ENCODE measurements around the gene SLIT1.

SLIT1 gene

DNA sequence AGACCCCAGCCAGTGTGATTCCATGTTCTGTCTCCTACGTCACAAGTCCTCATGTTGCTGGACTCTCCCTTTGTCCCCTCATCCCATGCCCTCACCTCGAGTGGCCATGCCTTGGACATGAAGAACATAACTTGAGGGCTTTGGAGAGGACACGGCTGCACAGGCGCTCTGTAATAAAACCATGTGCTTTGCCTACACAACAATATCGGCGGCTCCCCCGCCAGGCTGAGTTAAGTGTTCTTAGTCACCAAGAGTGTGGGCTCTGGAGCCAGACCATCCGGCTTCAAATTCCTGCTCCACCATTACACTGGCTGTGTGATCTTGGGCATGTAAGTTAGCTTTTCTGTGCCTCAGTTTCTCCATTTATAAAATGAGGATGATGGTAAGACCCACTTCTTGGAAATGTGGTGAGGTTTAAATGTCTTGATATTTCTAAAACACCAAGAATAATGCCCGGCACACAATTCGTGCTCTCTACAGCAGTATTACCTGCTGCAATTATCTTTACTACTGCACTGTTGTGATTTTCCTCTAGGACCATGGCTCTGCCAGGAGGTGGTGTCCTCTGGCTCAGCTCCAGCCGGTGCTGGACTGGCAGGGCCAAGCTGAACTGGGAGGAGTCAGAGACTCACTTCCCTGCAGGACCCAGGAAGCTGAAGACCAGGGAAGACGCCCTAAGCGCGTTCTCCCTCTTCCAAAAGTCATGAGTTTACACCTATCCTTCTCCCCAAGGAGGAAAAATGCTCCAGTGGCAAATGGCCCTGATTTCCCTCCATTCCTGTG is 15.7 kb downstream of the SLIT1 start:
- H3K9ac ChIP-seq (ENCODE audit: low read length) = no peak overlapping the region
- H3K4me3 ChIP-seq (ENCODE audit: low read depth in 1 of 2, low read length in 2 of 2) = no peak overlapping the region
- no peak overlapping the region for H3K27ac ChIP-seq (ENCODE audit: low read depth, low read length)
- H3K36me3 ChIP-seq (ENCODE audit: insufficient read depth, low read length) = no peaks in the 10 kb centered on the region
- H3K4me1 ChIP-seq (ENCODE audit: insufficient read depth, low read length) = no peaks in the 10 kb centered on the region
- H3K27me3 ChIP-seq (ENCODE audit: control insufficient read depth in 1 of 2, insufficient read depth in 2 of 2, low read length in 2 of 2) = no peaks in the 10 kb centered on the region
- H3K9me3 ChIP-seq (ENCODE audit: low read length) = no peaks in the 10 kb centered on the region

DNA sequence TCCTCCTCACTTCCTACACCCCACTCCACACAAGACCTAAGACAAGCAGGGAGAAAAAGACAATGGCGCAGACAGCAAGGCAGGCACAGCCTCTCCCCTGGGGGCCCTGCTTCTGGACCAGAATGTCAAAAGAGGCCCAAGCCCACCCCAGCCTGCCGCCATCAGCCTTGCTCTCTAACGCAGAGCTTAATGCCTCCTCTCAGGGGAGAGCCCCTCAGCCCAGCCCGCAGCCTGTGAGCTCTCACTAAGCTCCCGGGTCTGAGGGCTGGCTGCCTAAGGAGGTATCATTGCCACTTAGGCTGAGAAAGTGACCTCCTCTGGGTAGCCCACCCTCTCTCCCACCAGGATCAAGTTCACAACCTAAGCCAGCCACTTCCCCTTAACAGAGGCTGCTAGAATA is 16.7 kb downstream of the SLIT1 start:
- no peaks in the 10 kb centered on the region for H3K9me3 ChIP-seq (ENCODE audit: low read length)
- H3K36me3 ChIP-seq (ENCODE audit: insufficient read depth, low read length) = no peaks in the 10 kb centered on the region
- H3K27me3 ChIP-seq (ENCODE audit: control insufficient read depth in 1 of 2, insufficient read depth in 2 of 2, low read length in 2 of 2) = no peaks in the 10 kb centered on the region
- H3K27ac ChIP-seq (ENCODE audit: low read depth, low read length) = no peak overlapping the region
- H3K4me3 ChIP-seq (ENCODE audit: low read depth in 1 of 2, low read length in 2 of 2) = no peak overlapping the region
- no peaks in the 10 kb centered on the region for H3K4me1 ChIP-seq (ENCODE audit: insufficient read depth, low read length)
- H3K9ac ChIP-seq (ENCODE audit: low read length) = no peak overlapping the region

DNA sequence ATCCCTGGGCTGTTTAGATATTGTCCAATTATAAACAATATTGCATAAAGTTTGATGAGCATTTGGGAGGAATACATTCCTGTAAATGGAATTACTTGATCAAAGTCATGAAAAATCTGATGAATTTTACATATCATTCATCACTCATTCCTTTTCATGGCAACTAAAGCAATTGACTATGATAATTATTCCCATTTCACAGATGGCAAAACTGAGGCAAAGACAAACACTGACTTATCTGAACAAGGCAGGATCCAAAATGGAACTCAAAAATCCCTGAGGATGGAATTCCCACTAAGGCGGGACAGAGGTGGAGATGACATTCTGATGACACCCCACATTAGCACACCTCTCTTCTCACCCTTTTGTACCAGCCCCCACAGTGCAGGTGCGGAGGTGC is 17.1 kb downstream of the SLIT1 start:
- Histone ChIP-seq H3K9me3 (ENCODE audit: low read length) (no peaks in the 10 kb centered on the region), H3K27ac (ENCODE audit: low read depth, low read length) (no peak overlapping the region), H3K4me1 (ENCODE audit: insufficient read depth, low read length) (no peaks in the 10 kb centered on the region), H3K36me3 (ENCODE audit: insufficient read depth, low read length) (no peaks in the 10 kb centered on the region), H3K9ac (ENCODE audit: low read length) (no peak overlapping the region), H3K27me3 (ENCODE audit: control insufficient read depth in 1 of 2, insufficient read depth in 2 of 2, low read length in 2 of 2) (no peaks in the 10 kb centered on the region), H3K4me3 (ENCODE audit: low read depth in 1 of 2, low read length in 2 of 2) (no peak overlapping the region)

DNA sequence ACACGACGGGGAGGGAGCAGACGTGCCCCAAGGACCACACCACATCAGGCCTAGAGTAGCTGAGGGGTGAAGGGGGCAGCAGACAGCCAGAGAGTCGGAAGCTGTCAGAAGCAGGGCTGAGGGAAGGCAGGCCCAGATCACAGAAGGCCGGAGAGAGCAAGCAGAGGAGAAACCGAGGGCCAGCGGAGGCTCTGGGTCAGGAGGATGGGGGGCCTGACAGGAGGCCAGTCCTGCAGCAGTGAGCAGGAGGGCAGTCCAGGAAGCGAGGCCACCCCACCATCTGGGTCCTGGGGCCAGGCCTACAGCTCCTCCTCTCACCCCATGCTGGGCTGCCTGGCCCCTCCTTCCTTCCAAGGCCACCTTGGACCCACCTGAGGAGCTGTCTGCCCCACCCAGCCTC is 20.3 kb downstream of the SLIT1 start:
- no peak overlapping the region for H3K9ac ChIP-seq (ENCODE audit: low read length)
- H3K4me1 ChIP-seq (ENCODE audit: insufficient read depth, low read length) = no peaks in the 10 kb centered on the region
- H3K27me3 ChIP-seq (ENCODE audit: control insufficient read depth in 1 of 2, insufficient read depth in 2 of 2, low read length in 2 of 2) = no peaks in the 10 kb centered on the region
- H3K4me3 ChIP-seq (ENCODE audit: low read depth in 1 of 2, low read length in 2 of 2) = no peak overlapping the region
- no peaks in the 10 kb centered on the region for H3K9me3 ChIP-seq (ENCODE audit: low read length)
- H3K27ac ChIP-seq (ENCODE audit: low read depth, low read length) = no peak overlapping the region
- H3K36me3 ChIP-seq (ENCODE audit: insufficient read depth, low read length) = no peaks in the 10 kb centered on the region

DNA sequence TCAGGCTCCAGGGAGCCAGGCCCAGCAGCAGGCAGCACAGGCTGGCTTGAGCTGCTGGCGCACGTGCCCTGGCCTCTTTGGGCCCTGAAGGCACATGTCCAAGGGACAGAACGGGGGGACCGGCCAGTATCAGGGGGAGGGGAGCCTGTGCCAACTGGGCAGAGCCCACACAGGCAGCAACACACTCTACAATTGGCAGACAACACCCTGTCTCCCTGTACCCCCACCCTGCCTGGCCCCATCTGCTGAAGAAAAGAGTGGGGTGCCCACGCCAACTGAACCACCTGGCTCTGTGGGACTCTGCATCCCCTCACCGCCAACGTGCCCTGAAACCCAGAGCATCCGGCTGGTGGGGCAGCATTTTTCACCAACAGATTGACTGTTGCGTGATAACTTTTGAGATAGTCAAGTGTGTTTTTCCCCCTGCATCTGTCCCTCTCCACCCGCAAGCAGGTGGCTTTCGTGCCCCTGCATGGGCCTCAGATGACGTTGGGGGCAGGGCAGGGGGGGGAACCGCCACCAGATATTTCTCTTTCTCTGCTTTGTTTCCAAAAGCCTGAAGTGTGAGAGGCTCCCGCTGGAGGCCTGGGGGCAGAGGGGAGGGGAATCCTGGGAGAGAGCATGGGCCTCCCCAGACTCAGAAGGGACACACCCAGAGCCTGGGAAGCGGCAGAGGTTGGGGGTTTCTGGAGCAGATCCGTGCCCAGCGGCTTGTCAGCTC is 21.8 kb downstream of the SLIT1 start:
- Histone ChIP-seq H3K4me1 (ENCODE audit: insufficient read depth, low read length) (no peaks in the 10 kb centered on the region), H3K9ac (ENCODE audit: low read length) (no peak overlapping the region), H3K27ac (ENCODE audit: low read depth, low read length) (no peak overlapping the region)

DNA sequence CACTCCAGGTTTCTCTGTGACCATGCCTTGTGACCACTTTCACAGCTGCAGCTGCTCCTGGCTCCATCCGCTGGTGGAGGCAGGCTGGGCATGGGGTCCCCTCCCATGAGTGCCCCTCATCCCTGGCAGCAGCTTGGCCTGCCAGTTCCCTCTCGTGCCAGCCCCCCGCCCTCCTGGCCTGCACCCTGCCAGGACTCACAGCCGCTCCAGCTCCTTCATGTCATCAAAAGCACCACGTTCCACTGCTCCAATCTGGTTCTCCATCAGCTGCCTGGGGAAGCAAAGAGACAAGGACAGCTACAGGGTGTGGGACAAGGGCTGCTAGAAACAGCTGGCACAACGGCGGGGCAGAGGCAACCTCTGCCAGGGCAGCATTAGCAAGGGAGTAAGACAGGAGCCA is 22.6 kb downstream of the SLIT1 start:
- H3K4me1 ChIP-seq (ENCODE audit: insufficient read depth, low read length) = no peaks in the 10 kb centered on the region
- H3K27ac ChIP-seq (ENCODE audit: low read depth, low read length) = no peak overlapping the region
- no peak overlapping the region for H3K9ac ChIP-seq (ENCODE audit: low read length)

More for the DNA sequence above, 21.8 kb downstream of the SLIT1 start:
- Histone ChIP-seq H3K36me3 (ENCODE audit: insufficient read depth, low read length) (no peaks in the 10 kb centered on the region), H3K9me3 (ENCODE audit: low read length) (no peaks in the 10 kb centered on the region), H3K4me3 (ENCODE audit: low read depth in 1 of 2, low read length in 2 of 2) (no peak overlapping the region), H3K27me3 (ENCODE audit: control insufficient read depth in 1 of 2, insufficient read depth in 2 of 2, low read length in 2 of 2) (no peaks in the 10 kb centered on the region)

DNA sequence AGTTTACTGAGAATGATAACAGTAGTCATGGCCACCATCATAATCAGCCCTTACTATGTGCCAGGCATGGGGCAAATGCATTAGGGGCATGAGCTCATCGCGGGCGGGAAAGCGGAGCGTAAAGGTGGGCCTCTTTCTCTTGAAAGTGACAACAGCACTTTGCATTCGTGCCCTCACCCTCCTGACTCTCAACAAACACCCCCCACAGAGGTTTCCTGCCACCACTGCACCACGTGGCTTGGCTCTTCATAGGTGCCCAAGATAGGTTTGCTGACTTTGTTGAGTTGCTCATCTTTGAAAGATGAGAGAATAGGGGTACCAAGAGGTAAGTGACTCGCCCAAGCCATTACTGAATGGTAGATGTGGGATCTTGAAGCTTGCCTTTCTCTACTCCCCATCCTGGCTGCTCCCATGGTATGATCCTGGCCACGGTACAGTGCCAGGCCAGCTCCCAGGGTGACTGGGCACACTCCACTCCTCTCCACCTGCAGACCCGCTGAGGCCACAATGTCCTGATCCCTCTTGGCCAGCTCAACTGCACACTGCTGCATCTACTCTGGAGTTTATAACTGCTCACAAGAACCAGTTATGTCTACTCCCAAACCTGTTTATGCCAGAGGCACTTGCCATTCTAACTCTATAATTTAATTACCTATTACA is 26.0 kb downstream of the SLIT1 start:
- no peak overlapping the region for H3K27ac ChIP-seq (ENCODE audit: low read depth, low read length)
- H3K27me3 ChIP-seq (ENCODE audit: control insufficient read depth in 1 of 2, insufficient read depth in 2 of 2, low read length in 2 of 2) = no peaks in the 10 kb centered on the region
- H3K4me1 ChIP-seq (ENCODE audit: insufficient read depth, low read length) = no peaks in the 10 kb centered on the region
- no peak overlapping the region for H3K9ac ChIP-seq (ENCODE audit: low read length)
- no peaks in the 10 kb centered on the region for H3K9me3 ChIP-seq (ENCODE audit: low read length)
- H3K36me3 ChIP-seq (ENCODE audit: insufficient read depth, low read length) = no peaks in the 10 kb centered on the region
- no peak overlapping the region for H3K4me3 ChIP-seq (ENCODE audit: low read depth in 1 of 2, low read length in 2 of 2)

More for the DNA sequence above, 22.6 kb downstream of the SLIT1 start:
- H3K36me3 ChIP-seq (ENCODE audit: insufficient read depth, low read length) = no peaks in the 10 kb centered on the region
- H3K4me3 ChIP-seq (ENCODE audit: low read depth in 1 of 2, low read length in 2 of 2) = no peak overlapping the region
- H3K27me3 ChIP-seq (ENCODE audit: control insufficient read depth in 1 of 2, insufficient read depth in 2 of 2, low read length in 2 of 2) = no peaks in the 10 kb centered on the region
- no peaks in the 10 kb centered on the region for H3K9me3 ChIP-seq (ENCODE audit: low read length)

DNA sequence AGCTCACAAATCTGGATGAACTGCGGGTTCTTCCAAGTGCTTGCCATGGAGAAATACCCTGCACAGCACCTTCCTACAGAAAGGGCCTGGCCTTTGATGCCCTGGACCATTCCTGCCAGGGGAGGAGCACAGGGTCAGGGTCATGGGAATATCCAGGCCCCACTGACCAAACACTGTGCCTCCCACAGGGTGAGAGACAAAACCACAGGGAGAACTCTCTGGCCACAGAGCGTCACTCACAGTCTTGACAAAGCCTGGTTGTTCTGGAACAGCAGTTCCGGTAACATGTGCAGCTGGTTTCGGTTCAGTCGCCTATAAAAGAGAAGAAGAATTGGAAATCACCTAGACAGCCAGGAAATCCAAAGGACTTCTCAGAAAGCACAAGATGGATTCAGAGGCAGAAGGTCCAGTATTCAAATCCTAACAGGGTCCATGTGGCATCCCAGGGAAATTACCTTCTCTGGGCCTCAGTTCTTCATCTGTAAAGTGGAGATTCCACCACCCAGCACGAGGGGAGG is 28.1 kb downstream of the SLIT1 start:
- no peak overlapping the region for H3K27ac ChIP-seq (ENCODE audit: low read depth, low read length)
- H3K4me1 ChIP-seq (ENCODE audit: insufficient read depth, low read length) = no peaks in the 10 kb centered on the region
- no peak overlapping the region for H3K9ac ChIP-seq (ENCODE audit: low read length)
- H3K36me3 ChIP-seq (ENCODE audit: insufficient read depth, low read length) = no peaks in the 10 kb centered on the region
- no peaks in the 10 kb centered on the region for H3K9me3 ChIP-seq (ENCODE audit: low read length)
- H3K4me3 ChIP-seq (ENCODE audit: low read depth in 1 of 2, low read length in 2 of 2) = no peak overlapping the region
- no peaks in the 10 kb centered on the region for H3K27me3 ChIP-seq (ENCODE audit: control insufficient read depth in 1 of 2, insufficient read depth in 2 of 2, low read length in 2 of 2)

DNA sequence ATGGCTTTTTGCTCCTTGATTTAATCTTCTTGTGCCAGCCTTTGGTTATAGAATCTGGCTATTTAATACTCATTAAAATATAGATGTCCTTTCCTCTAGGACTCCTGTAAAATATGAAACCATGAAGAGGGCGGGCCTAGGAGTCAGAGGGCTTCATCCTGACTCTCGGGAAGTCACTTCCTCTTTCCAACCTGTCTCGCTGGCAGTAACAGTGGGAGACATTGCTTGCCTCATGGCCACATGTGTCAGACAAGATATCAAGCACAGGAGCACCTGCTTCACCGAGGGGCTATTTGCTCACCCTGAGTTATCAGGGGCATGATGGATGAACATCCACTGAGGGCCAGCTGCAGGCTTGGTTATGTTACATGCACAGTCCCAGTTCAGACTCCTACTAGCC is 31.0 kb downstream of the SLIT1 start:
- Histone ChIP-seq H3K27ac (ENCODE audit: low read depth, low read length) (no peak overlapping the region), H3K4me3 (ENCODE audit: low read depth in 1 of 2, low read length in 2 of 2) (no peak overlapping the region), H3K27me3 (ENCODE audit: control insufficient read depth in 1 of 2, insufficient read depth in 2 of 2, low read length in 2 of 2) (no peaks in the 10 kb centered on the region), H3K36me3 (ENCODE audit: insufficient read depth, low read length) (no peaks in the 10 kb centered on the region), H3K4me1 (ENCODE audit: insufficient read depth, low read length) (no peaks in the 10 kb centered on the region), H3K9me3 (ENCODE audit: low read length) (no peaks in the 10 kb centered on the region), H3K9ac (ENCODE audit: low read length) (no peak overlapping the region)

DNA sequence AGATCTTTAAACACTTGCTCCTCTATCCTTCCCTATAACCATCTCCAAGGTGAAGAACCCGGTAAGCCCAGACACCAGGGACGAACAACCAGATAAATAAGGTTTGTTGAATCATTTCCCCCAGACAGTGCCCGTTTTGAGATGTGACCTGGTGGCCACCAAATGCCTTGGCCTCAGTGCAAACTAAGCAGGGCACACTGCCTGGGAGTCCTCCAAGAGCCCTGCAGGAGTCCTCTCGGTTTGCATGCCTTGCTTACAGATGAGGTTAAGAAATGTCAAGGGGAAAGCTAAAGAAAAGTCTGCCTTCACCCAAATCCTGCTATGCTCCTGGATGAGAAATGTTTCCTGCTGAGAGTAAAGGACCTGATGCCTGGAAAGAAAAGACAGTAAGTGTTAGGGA is 31.6 kb downstream of the SLIT1 start:
- Histone ChIP-seq H3K36me3 (ENCODE audit: insufficient read depth, low read length) (no peaks in the 10 kb centered on the region), H3K9me3 (ENCODE audit: low read length) (no peaks in the 10 kb centered on the region), H3K9ac (ENCODE audit: low read length) (no peak overlapping the region), H3K27ac (ENCODE audit: low read depth, low read length) (no peak overlapping the region), H3K27me3 (ENCODE audit: control insufficient read depth in 1 of 2, insufficient read depth in 2 of 2, low read length in 2 of 2) (no peaks in the 10 kb centered on the region), H3K4me3 (ENCODE audit: low read depth in 1 of 2, low read length in 2 of 2) (no peak overlapping the region), H3K4me1 (ENCODE audit: insufficient read depth, low read length) (no peaks in the 10 kb centered on the region)

DNA sequence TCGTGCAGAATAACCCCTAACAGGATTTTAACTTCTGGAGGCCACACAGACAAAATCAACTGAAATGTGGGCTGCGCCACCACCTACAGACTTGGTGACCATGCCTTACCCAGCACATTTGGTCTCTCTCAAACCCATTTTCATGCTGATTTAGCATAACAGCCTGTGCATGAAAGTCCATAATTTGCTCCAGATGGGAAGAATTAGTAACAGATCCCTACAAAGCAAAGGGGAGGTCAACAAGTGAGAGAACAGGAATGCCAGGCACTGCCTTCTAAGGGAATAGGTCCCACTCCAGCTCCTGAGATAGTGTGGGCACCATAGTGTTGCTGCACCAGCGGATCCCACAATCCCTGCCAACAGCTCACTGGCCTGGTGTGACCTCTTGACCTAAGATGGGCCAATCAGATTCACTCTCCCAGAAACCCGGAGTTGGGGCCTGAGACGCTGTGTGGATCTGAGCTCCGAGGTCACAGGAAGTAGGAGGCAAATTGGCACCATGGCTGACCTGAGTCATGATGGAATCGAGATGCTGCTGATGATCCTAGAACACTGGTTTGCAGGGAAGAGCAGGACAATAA is 32.4 kb downstream of the SLIT1 start:
- H3K9ac ChIP-seq (ENCODE audit: low read length) = no peak overlapping the region
- no peak overlapping the region for H3K4me3 ChIP-seq (ENCODE audit: low read depth in 1 of 2, low read length in 2 of 2)
- H3K9me3 ChIP-seq (ENCODE audit: low read length) = no peaks in the 10 kb centered on the region
- no peak overlapping the region for H3K27ac ChIP-seq (ENCODE audit: low read depth, low read length)
- H3K4me1 ChIP-seq (ENCODE audit: insufficient read depth, low read length) = no peaks in the 10 kb centered on the region
- H3K27me3 ChIP-seq (ENCODE audit: control insufficient read depth in 1 of 2, insufficient read depth in 2 of 2, low read length in 2 of 2) = no peaks in the 10 kb centered on the region
- no peaks in the 10 kb centered on the region for H3K36me3 ChIP-seq (ENCODE audit: insufficient read depth, low read length)

Measured in muscle layer of colon (tissue), 2 donors.